ENCODE data around the gene HIGD1C. TPM values are rescaled to one million over a fixed set of nuclear protein-coding genes. Genes with fewer than 3 reads are reported as not detected.

The HIGD1C gene
- total RNA-seq, 1 experiment from 2014 or later = not detected

- Histone ChIP-seq H2BK20ac (ENCODE audit: low read depth, low read length, poor library complexity, severe bottlenecking) (no peak overlapping the region), H3K27ac (ENCODE audit: insufficient read length, low read depth, low read length) (no peak overlapping the region), H3K4me2 (ENCODE audit: insufficient read depth, insufficient read length, low read length) (no peak overlapping the region), H2AK5ac (ENCODE audit: insufficient read length, low read length) (no peak overlapping the region), H3K4ac (ENCODE audit: low read depth, low read length) (no peak overlapping the region), H4K8ac (replicated peaks; ENCODE audit: insufficient read length, low read depth, low read length) (no peak overlapping the region), H3K27me3 (ENCODE audit: insufficient read depth, low read length) (no peaks in the 10 kb centered on the region), H3K18ac (ENCODE audit: insufficient read length, low read depth, low read length) (no peak overlapping the region), H3K4me1 (ENCODE audit: insufficient read depth, low read length) (no peaks in the 10 kb centered on the region), H3K79me2 (ENCODE audit: insufficient read depth, low read length) (no peaks in the 10 kb centered on the region), H3K79me1 (ENCODE audit: insufficient read depth, low read depth, low read length, poor library complexity, severe bottlenecking) (no peaks in the 10 kb centered on the region), H3K23ac (ENCODE audit: insufficient read length, low read depth, low read length) (no peak overlapping the region), H3K14ac (ENCODE audit: insufficient read depth, low read length) (no peak overlapping the region), H3K9ac (ENCODE audit: extremely low read depth, insufficient read length, low read length) (no peak overlapping the region), H2BK15ac (ENCODE audit: low read depth, low read length) (no peak overlapping the region), H3K9me3 (ENCODE audit: control insufficient read depth, low read depth, low read length) (no peaks in the 10 kb centered on the region), H4K91ac (ENCODE audit: insufficient read length, low read depth, low read length) (no peak overlapping the region), H3K56ac (ENCODE audit: insufficient read length, low read depth, low read length) (no peak overlapping the region), H2BK12ac (ENCODE audit: insufficient read length, low read depth, low read length) (no peak overlapping the region), H4K5ac (ENCODE audit: insufficient read length, low read depth, low read length) (no peak overlapping the region), H2BK120ac (ENCODE audit: low read depth, low read length, poor library complexity, severe bottlenecking) (no peak overlapping the region), H3T11ph (ENCODE audit: low read length) (no peak overlapping the region), H2AFZ (ENCODE audit: low read length) (no peak overlapping the region), H4K20me1 (ENCODE audit: control insufficient read depth, insufficient read depth, insufficient read length) (no peaks in the 10 kb centered on the region), H2BK5ac (ENCODE audit: insufficient read length, low read length) (no peak overlapping the region), H3K23me2 (ENCODE audit: insufficient read length, low read depth, low read length, poor library complexity, severe bottlenecking) (no peaks in the 10 kb centered on the region)
- no peak for DNase-seq
- Mint-ChIP-seq H3K27ac (no peak overlapping the region), H3K36me3 (ENCODE audit: insufficient read depth in 1 of 3, low read depth in 3 of 3) (peaks cover 0 to 2% (median 0%) of the 10 kb centered on the region in 3 experiments; a peak in 2 of 7 replicates), H3K27me3 (ENCODE audit: low read depth) (no peaks in the 10 kb centered on the region), H3K4me1 (no peaks in the 10 kb centered on the region), H3K4me3 (no peak overlapping the region), H3K9me3 (no peaks in the 10 kb centered on the region)
- TF ChIP-seq CTCF (conservative IDR thresholded peaks at IDR 0.05) = no peak
- WGBS (ENCODE audit: extremely low coverage, insufficient read length, low lambda C conversion rate) = no CpG with 5 or more reads among the region's 1 CpG
Observed at GRCh38 chr12:50964432-50964831, 12.1 kb downstream of the HIGD1C start.

Data from H9 (cell line).